IPS DF 4.7 (cell line): Measurements from ENCODE around the gene C2orf49.

Experiments used
- DNase-seq: peaks from one replicate; pipeline ENCODE4 v3.0.0-alpha.2; 2013; ENCODE audit warnings: low spot score; ENCODE audit errors: extremely low read depth

C2orf49 gene

DNA sequence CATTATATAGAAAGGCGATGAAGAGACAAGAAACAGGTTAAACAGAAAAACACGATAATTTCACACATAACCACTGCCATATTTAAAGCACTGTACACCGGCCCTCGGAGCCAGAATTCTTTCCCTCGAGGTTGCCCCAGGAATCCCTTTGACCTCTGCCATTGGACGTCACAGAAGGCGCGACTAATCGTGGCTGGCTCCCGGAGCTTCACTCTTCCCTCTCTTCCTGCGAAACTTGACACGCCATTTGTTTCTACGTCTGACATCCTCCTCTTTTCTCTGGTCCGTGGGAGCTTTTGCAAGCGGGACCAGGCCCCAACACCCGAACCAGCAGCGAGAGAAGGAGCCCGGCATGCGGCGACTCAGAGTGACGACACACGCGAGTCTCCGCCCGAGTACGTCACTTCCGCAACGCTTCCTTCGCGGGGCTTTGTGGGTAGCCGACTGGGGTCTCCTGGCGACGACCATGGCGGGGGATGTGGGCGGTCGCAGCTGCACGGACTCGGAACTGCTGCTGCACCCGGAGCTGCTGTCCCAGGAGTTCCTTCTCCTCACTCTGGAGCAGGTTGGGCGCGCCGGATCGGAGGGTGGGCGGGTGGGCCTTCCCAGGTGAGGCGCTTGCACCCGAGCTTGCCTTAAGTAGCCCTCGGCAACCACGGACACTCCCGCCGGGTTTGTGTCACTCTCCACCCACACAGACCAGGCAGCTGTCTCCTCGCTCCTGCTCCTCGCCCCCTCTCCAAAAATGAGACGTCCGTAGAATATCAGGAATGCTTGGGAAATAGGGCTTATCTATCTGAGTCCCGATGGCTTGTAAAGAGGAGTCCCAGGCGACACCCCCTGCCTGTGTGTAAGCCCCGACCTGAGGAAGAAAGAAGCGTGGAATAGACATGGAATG, at the start of gene C2orf49:
C2orf49 (plus strand) TSS at position 419 of the 898 bp plus-strand sequence; CDS start at position 467, 48 bp downstream.
- DNase-seq: peak; percentile 69

DNA sequence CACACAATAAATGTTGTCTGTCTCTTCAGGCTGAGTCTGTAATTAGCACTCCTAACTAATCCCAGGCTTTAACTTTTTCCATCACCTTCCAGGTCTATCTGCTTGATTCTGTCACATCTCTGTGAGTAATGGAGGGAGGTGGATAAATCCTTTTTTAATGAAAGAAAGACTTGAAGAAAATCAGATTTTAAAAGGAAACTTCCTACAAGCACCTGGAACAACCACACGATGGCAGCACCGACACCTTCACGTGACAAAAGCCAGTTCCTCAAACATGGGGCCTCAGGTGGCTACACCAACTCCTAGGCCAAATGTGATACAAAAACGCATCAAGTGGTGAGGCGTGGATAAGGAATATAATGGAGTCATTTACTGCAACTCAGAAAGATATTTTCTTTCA, 49.6 kb upstream of the C2orf49 start:
- no peak for DNase-seq

DNA sequence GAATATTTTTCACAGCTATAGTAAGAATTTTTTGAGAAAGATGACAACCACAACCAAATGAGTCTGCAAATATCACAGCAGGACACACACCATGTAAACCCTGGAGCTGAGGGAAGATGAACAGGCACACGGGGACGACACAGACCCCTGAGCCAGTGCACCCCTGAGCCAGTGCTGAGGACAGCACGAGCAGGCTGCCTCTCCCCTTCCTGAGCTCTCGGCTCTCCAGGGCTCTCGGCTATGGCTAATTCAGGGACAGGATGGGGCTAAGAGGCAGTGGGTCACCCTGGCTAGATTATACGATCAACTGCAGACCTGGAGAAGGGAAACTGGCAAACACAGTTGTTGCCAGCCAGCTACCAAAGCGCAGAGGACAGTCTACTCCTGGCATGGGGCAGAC, 49.2 kb upstream of the C2orf49 start:
- DNase-seq: no peak

DNA sequence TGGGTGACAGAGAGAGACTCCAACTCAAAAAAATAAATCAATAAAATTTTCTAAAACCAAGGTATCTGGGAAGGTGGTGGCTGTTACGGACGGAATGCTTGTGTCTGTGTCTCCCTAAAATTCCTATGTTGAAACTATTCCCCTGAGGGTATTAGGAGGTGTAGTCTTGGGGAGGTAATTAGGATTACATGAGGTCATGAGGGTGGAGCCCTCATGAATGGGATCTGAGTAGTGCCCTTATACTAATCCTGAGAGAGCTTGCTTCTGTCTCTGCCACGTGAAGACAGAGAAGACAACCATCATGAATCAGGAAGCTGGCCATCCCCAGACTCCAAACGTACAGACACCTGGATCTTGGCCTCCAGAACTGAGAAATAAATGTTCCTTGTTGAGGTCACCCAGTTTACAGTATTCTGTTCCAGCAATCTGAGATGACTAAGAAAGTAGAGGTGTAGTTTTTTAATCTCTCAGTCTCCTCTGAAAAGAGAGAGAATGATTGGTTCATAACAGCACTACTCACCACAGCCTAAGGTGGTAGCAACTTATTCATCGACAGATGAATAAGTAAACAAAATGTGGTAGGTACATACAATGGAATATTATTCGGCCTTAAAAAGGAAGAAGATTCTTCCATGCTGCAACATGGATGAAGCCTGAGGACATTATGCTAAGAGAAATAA, 46.2 kb upstream of the C2orf49 start:
- DNase-seq: no peak

DNA sequence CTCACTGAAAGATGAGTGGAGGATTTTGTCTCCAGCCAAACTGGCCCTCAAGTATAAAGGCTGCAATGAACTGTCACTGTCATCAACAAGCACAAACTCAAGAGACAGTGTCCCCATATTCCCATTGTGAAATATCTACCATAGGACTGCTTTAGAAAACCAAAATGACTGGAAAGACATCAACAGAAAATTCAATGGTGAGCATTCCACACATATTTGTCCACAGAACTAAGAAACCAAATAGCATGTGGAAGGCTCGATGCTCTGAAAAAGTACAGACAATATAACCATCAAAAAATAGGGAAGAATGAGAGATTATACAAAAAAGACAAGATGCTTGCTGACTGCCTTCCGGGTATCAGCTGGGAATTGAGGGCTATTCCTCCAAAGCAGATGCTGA, 45.4 kb upstream of the C2orf49 start:
- DNase-seq: no peak

DNA sequence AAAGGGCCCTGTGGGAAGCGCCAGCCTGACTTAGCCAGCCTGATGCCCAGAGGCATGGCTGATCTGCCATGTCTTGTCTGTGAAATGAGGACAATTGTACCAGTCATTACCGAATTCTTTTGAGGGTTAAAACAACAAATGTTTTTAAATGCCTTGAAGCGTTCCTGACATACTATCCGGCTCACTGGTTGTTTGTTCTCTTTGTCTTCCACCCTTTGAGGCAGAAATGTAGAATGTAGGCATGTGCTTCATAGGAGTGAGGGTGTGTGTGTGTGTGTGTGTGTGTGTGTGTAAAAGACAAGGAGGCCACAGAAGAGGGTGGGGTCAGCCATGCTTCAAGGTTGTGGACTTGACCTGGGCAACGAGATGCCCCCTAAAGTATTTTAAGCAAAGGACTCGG, 43.3 kb upstream of the C2orf49 start:
- DNase-seq: no peak

DNA sequence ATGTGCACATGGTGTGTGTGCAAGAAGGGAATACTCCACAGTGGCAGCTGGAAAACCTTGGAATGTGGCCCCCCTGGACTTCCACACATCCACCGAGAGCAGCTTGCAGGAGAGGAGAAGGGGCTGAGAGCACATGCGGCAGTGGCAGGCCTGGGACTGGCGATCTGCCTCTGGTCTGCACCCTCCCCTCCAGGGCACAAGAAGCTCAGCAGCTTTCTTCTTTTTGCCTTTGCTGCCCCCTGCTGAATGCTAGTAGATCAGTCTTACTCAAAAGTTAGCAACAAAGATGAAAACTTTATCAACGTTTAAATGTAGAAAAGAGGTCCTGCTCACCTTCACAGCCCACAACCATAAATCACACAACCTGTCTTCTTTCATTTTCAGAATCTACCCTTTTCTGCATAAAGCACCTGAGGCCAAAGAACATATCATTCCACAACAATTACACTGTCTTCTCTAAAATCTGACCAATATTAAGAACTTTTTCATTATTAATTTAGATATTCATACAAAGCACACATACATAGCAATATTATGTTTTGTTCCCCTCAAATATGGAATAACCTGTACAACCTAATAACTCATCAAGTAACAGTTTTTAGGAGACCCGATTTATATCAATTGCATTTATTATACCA, 42.4 kb upstream of the C2orf49 start:
- DNase-seq: no peak

DNA sequence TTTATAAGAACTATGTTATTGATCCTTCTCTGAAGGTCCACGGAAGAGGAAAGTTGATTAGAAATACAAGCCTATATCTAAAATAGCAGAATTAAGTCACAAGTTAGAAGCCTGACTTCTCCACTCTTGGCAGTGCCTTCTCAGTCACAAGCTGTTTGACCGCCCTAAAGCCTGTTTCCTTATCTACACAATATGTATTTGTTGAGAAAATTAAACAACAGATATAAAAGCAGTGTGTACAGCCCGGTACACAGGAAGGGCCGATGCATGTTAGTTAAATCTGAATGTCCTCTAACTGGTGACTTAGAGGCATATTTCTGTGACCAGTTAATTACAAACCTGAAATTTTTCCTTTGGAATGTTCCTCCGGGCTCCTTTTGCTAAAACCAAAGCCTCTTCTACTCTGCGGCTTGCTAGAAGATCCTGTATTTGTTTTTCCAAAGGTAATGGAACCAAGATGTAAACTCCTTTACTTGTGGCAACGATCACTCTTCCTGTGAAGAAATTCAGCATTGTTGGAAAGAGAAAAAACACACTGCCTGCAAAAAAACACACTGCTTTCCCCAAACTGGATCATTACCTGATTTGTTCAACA, 41.2 kb upstream of the C2orf49 start:
- DNase-seq: no peak

DNA sequence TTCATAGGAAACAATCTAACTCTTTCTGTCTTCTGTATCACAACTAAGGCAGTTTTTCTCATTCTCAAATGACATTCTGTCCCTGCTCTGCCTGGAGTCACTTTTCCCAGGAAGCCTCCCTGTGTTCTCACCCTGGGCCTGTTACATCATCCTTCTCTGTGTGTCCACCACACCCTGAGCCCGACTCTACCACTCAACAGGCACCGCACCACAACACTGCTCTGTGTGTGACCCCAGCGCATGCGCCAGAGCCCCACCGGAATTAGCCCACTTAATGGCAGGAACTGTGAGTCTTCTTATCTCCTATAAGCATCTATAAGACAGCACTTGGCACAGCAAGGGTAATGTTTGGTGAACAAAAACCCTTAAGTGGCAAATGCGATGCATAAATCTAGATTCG, 40.1 kb upstream of the C2orf49 start:
- no peak for DNase-seq

DNA sequence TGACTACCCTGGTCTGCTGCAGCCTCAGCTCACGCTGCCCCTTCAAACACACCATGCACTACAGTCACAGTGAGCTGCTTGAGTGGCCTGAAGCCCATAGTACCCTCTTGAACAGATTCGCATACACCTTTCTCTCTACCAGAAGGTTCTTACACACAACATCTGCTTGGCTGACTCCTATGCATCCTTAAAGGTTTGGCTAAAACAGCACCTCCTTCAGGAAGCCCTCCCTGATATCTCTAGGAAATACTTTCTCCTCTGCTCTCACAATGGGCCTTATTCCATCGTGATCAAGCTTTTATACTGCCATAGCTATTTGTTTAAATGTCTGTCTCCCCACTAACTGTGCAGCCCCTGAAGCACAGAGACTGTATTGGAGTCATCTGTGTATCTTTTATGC, 39.3 kb upstream of the C2orf49 start:
- DNase-seq: no peak

DNA sequence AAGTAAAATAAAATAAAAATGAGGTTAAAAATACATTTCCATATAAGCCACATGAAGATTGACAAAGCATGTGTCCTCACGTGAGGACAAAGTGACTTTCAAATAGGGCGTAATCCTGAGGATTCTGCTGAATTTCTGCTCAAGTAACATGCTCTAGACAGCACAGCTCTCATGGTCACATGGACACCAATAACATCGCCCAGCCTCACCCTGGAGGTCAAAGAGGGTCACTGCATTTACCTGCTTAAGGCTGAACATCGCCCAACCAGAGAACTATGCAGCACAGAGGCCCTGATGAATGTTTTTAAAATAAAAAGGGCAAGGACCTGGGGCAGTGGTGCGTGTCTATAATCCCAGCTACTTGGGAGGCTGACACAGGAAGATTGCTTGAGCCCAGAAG, 38.0 kb upstream of the C2orf49 start:
- no peak for DNase-seq

DNA sequence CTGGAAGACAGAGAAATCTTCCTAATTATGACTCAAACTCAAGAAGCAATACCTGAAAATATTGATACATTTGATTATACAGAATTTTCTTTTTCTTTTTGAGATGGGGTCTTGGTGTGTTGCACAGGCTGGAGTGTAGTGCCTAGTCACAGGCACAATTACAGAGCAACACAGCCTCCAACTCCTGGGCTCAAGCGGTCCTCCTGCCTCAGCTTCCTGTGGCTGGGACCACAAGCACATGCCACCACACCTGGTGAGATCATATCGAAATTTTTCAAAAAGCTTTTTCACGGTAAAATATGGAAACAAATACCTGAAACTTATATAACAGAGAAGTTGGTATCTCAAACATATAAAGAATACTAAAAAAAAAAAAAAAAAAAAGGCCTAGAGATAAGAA, 35.7 kb upstream of the C2orf49 start:
- no peak for DNase-seq

DNA sequence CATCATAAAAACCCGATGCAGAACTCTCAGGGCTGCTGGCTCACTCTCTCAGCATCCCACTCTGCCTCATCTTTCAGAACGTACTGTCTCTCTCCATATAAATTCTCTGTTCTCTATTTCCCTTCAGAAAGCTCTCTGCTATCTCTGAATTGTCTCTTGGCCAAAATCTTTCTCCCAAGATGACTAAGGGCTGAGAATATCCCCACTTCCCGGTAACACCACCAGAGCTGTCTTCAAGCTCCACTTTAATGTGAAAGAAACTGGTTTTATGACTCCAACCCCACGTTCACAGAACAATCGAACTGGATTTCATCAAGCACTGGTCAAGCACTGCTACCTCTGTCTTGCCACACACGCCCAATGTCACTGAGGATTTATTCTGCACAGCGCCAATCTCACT, 30.2 kb upstream of the C2orf49 start:
- DNase-seq: no peak

DNA sequence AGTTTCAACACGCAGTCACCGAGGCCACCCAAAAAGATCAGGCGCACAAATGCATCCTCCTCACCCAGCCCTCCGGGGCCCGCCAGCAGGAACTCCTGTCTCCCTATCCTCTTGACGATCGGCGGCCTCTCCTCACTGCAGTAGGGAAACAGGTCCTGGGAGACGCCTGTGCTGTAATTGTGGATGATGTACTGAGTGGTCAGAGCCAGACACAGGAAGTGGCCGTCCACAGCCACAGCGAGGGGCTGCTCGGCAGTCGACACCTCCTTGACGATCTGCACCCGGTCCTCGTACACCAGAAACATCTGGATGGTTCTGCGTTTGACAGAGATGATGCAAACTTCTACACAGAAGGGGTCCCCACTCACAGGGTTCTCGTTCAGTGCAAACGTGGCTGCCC, 29.8 kb upstream of the C2orf49 start:
- no peak for DNase-seq

DNA sequence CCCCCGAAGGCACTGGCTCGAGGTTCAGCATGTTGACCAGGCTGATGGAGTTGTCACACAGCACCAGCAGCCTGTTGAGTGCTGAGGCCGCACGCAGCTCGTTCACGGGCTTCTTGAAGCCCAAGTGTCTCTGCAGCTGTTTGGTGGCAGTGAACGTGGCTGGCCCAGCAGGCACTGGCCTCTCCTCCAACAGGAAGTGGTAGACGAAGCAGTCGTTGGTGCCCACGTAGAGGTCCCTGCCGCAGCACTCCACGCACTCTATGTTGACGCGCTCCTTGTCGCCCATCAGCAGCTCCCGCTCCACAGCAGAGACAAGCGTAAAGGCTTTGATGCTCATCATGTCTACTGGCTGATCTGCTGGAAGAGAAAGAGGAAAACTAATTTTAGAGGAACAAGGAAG, 29.4 kb upstream of the C2orf49 start:
- no peak for DNase-seq

DNA sequence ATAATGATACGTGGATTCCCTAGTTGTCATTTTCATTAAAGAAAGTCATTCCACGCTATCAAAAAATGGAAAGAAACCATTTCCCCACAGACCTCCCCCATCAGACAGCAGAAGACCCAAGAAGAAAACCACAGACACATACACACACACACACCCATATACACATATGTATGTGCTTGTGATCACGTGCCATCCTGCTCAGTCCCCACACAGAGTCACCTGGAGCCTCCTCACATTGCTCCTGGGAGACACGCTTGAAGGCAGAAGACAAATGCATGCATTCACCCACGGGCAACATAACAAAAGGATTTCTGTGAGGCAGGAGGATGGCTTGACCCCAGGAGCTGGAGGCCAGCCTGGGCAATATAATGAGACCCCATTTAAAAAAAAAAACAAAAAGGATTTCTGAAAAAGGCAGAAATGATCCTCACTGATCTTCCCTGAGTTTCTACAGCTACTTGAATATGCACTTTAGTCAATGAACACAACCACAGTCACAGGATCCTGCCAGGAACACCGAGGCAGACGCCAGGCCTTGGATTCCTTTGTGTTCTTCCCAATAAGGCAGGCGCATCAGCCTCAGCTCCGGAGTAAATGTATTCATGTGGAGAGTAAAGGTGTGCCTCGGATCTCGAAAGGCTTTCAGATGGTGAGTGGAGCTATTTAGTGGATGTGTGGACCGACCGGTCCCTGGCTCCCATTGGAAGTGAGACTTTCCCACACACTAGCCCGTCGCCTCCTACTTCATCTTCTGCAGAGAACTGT, 28.8 kb upstream of the C2orf49 start:
- DNase-seq: no peak

DNA sequence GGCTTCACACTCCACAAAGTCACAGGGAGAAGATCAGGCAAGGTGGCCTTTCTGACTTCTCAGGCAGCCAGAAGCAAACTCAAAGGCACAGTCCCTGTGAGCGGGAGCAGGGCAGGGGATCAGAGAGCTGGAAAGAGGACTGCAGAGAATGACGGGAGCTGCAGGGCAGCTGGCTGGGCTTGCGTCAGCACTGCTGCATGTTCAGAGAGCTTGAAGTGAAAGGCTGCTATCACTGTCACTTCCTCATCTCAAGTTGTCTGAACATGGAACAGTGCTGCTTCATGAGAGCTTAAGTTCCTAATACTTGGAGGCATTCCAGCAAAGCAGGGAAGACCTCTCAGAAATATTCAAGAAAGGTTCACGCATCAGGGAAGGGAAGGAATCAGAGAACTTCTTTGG, 28.2 kb upstream of the C2orf49 start:
- DNase-seq: no peak

DNA sequence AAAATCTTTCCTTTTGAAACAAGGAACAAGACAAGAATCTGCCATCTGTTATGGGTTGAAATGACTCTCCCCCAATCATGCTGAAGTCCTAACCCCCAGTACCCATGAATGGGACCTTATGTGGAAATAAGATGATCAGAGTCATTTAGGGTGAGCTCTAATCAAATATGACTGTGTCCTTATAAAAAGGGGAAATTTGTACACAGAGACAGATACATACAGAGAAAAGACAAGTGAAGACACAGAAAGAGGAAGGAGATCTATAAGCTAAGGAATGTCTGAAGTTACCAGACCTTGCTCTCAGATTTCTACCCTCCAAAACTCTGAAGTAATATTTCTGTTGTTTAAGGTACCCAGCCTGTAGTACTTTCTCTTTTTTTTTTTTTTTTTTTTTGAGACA, 23.5 kb upstream of the C2orf49 start:
- no peak for DNase-seq

DNA sequence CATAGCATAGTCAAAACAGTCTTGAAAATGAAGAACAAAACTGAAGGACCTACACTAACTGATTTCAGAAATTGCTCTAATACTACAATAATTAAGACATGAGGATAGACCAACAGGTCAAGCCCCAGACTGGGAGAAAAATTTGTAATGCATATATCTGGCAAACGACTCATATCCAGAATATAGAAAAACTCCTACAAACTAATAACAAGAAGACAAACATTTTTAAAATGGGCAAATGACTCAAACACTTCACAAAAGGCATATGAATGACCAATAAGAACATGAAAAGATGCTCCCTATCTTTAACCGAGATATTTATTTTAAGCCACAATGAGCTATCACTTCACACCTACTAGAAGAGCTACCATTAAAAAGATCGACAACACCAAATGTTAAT, 22.0 kb upstream of the C2orf49 start:
- DNase-seq: no peak

DNA sequence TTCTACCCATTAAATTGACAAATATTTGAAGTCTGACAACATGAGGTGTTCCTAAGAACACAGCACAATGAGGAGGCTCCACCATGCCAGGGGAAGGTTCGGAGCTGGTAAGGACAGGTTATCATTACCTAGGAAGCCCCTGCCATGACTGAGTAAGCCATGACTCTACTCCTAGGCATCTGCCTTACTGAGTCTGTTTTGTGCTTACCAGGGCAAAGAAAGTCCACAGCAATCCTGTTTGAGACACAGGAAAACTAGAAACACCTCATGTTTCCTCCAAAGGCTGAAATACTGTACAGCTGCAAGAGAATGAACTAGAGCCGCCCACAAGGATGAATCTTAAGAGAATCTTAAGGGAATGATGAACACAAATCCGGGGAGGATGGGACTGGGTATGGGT, 19.4 kb upstream of the C2orf49 start:
- DNase-seq: no peak

DNA sequence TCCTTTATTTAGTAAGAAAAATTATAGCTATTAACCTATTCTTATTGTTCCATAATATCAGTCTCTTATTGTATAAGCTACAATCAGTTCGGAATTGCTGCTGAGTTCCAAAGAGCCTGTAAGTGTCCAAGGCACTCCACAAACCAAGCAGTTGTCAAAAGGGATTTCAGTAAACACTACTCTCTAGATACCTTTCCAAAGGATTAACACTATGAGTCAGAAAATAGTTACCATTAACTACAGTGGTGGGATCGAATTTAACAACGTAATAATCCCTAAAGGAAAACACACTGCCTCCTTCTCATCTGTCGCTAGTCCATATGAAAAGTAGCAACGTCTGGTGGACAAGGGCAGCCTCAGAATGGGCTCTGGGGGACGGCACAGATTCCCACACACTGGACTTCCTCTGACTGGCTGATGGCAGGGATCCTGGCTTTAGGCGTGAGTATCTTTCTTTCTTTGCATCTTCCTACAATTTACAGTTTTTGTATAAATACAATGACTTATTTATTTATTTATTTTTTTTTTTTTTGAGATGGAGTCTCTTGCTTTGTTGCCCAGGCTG, 16.6 kb upstream of the C2orf49 start:
- no peak for DNase-seq
